ENCODE data around the gene PRRG1. TPM values are rescaled to one million over a fixed set of nuclear protein-coding genes. Genes with fewer than 3 reads are reported as not detected.

PRRG1 gene
- total RNA-seq, 2 experiments from 2014 or later = not detected

DNA sequence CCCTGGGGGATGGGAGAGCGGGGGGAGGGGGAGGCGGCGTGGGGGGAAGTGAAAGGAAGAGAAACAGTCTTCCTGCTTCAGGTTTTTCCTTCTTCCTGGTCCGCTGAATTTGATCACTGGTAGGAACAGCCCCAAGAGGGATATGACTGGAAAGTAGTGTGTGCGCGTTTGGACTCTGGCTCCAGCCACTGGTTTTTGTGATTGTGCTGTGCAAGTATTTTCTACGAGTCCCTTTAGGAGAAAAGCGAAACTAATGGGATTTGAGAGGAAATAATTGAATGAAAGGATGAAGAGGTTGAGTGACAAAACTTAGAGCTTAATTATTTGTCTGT is 836 bp downstream of the PRRG1 start:
- no peak overlapping the region for H3K4me3 Mint-ChIP-seq
- POLR2A ChIA-PET = no interaction called here
- no peaks in the 10 kb centered on the region for H3K36me3 Mint-ChIP-seq
- H3K27ac Mint-ChIP-seq = no peak overlapping the region
- H3K27me3 Mint-ChIP-seq = peaks cover 13% of the 10 kb centered on the region
- ATAC-seq (ENCODE audit: low read depth) (no peak), DNase-seq (no peak)
- no peaks in the 10 kb centered on the region for H3K4me1 Mint-ChIP-seq
- H3K9me3 Mint-ChIP-seq = no peaks in the 10 kb centered on the region

DNA sequence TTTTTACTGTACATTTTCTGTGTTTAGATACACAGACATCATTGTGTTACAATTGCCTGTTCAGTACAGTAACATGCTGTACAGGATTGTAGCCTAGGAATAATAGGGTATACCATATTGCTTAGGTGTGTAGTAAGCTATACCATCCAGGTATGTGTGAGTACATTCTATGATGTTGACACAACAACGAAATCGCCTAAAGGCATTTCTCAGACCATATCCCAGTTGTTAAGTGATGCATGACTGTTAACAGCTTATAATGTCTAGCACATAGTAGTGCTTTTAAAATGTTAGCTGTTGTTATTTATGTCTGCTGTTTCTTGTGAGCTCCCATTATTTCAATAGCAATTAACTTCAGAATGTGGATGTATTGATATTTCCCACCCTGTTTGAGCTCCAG is 4.5 kb downstream of the PRRG1 start:
- H3K27me3 Mint-ChIP-seq = peaks cover 12% of the 10 kb centered on the region
- DNase-seq = no peak
- no peak overlapping the region for H3K27ac Mint-ChIP-seq
- POLR2A ChIA-PET = no interaction called here
- H3K9me3 Mint-ChIP-seq = no peaks in the 10 kb centered on the region
- ATAC-seq (ENCODE audit: low read depth) = no peak
- H3K4me3 Mint-ChIP-seq = no peak overlapping the region
- no peaks in the 10 kb centered on the region for H3K36me3 Mint-ChIP-seq
- no peaks in the 10 kb centered on the region for H3K4me1 Mint-ChIP-seq

- POLR2A ChIA-PET = no interaction called here
- H3K4me3 Mint-ChIP-seq = no peak overlapping the region
- no peak overlapping the region for H3K27ac Mint-ChIP-seq
- H3K27me3 Mint-ChIP-seq = peaks cover 2% of the 10 kb centered on the region
- no peaks in the 10 kb centered on the region for H3K4me1 Mint-ChIP-seq
- ATAC-seq (ENCODE audit: low read depth) (no peak), DNase-seq (no peak)
- no peaks in the 10 kb centered on the region for H3K9me3 Mint-ChIP-seq
- H3K36me3 Mint-ChIP-seq = no peaks in the 10 kb centered on the region
These were observed 8.3 kb downstream of the PRRG1 start for GRCh38 chrX:37357436-37357835.

DNA sequence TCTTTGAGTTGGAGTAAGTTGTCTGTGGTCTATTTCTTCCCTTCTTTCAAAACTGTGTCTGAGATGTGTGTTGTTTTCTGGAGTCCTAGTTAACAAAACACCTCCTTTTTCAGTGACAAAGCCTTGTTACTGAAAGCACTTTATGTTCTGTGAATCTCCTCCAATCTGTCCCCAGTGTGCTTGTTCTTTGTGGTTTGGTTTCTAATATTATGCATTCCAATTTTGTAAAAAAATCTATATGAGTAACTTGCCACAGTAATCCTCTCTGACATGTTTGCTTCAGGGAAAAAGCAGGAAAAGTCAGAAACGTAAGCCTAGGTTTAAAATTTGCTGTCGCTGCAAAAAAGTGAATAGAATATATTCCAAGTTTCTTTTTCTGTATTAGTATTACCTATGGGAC is 12.4 kb downstream of the PRRG1 start:
- H3K27ac Mint-ChIP-seq = no peak overlapping the region
- no peaks in the 10 kb centered on the region for H3K36me3 Mint-ChIP-seq
- ATAC-seq (ENCODE audit: low read depth) (no peak), DNase-seq (no peak)
- no peaks in the 10 kb centered on the region for H3K27me3 Mint-ChIP-seq
- H3K9me3 Mint-ChIP-seq = no peaks in the 10 kb centered on the region
- POLR2A ChIA-PET = no interaction called here
- H3K4me3 Mint-ChIP-seq = no peak overlapping the region
- H3K4me1 Mint-ChIP-seq = no peaks in the 10 kb centered on the region

DNA sequence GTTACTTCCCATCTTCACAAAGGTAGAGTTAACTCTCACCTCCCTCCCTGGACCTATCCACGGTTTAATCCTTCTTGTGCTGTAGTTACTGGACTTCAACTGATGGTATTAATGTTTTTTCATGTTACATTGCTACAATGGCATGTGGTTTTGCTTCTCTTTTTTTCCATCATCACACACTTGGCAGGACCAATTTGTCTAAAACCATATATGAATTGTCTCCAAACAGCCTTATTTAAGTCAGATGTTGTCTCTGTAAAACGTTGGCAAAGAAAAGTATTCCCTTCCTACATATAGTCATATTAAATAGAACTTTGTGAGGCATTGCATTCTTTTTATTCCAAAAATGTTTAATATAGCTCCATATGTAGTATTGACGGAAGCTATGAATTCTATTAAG is 15.5 kb downstream of the PRRG1 start:
- Mint-ChIP-seq H3K4me1 (no peaks in the 10 kb centered on the region), H3K27ac (no peak overlapping the region), H3K9me3 (peaks cover 2% of the 10 kb centered on the region), H3K4me3 (no peak overlapping the region), H3K36me3 (no peaks in the 10 kb centered on the region), H3K27me3 (no peaks in the 10 kb centered on the region)
- DNase-seq = no peak
- ATAC-seq (ENCODE audit: low read depth) = no peak
- POLR2A ChIA-PET = no interaction called here

GRCh38 chrX:37367946-37368345 is 18.8 kb downstream of the PRRG1 start:
- no peak overlapping the region for H3K4me3 Mint-ChIP-seq
- no peak for DNase-seq
- no peaks in the 10 kb centered on the region for H3K27me3 Mint-ChIP-seq
- H3K27ac Mint-ChIP-seq = no peak overlapping the region
- H3K4me1 Mint-ChIP-seq = no peaks in the 10 kb centered on the region
- ATAC-seq (ENCODE audit: low read depth) = no peak
- H3K9me3 Mint-ChIP-seq = peaks cover 2% of the 10 kb centered on the region
- H3K36me3 Mint-ChIP-seq = no peaks in the 10 kb centered on the region
- POLR2A ChIA-PET = no interaction called here

DNA sequence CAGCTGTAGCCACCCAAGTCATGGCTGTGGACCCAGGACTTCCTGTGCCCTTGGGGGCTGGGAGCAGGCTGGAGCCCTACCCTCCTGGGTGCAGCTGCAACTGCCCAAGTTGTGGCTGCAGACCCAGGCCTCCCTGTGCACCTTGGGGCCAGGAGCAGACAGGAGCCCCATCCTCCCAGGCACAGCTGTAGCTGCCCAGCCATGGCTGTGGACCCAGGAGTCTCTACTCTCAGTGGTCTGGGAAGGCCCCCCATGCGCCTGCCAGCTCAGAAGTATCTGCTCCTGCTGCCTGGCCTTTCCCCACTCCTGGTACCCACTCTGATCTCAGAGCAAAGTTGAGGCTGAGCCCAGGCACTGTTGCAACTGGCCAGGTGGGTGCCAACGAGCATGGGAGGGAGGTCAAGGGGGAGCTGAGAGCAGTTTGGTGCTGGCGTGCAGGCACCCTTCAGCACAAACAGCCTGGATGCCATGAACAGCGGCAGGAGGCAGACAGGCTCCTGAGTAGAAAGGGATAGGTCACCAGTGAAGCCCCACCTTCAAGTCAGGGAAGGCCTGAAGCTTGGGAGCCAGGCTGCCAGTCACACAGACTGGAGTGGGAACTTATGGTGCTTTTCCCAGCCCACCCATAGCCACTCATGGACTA is 21.5 kb downstream of the PRRG1 start:
- H3K27ac Mint-ChIP-seq = no peak overlapping the region
- POLR2A ChIA-PET = no interaction called here
- ATAC-seq (ENCODE audit: low read depth) (no peak), DNase-seq (no peak)
- no peaks in the 10 kb centered on the region for H3K27me3 Mint-ChIP-seq
- H3K4me3 Mint-ChIP-seq = no peak overlapping the region
- no peaks in the 10 kb centered on the region for H3K36me3 Mint-ChIP-seq
- no peaks in the 10 kb centered on the region for H3K4me1 Mint-ChIP-seq
- H3K9me3 Mint-ChIP-seq = peaks cover 2% of the 10 kb centered on the region

- Mint-ChIP-seq H3K4me1 (no peaks in the 10 kb centered on the region), H3K27me3 (no peaks in the 10 kb centered on the region), H3K9me3 (peaks cover 2% of the 10 kb centered on the region), H3K4me3 (no peak overlapping the region), H3K27ac (no peak overlapping the region), H3K36me3 (no peaks in the 10 kb centered on the region)
- ATAC-seq (ENCODE audit: low read depth) (no peak), DNase-seq (no peak)
- POLR2A ChIA-PET = no interaction called here
These were observed 22.4 kb downstream of the PRRG1 start for GRCh38 chrX:37371578-37371991.

GRCh38 chrX:37378404-37378803 is 29.2 kb downstream of the PRRG1 start:
- H3K9me3 Mint-ChIP-seq = peaks cover 1% of the 10 kb centered on the region
- POLR2A ChIA-PET = no interaction called here
- DNase-seq (no peak), ATAC-seq (ENCODE audit: low read depth) (no peak)
- H3K4me1 Mint-ChIP-seq = no peaks in the 10 kb centered on the region
- H3K36me3 Mint-ChIP-seq = no peaks in the 10 kb centered on the region
- no peaks in the 10 kb centered on the region for H3K27me3 Mint-ChIP-seq
- H3K4me3 Mint-ChIP-seq = no peak overlapping the region
- H3K27ac Mint-ChIP-seq = no peak overlapping the region

DNA sequence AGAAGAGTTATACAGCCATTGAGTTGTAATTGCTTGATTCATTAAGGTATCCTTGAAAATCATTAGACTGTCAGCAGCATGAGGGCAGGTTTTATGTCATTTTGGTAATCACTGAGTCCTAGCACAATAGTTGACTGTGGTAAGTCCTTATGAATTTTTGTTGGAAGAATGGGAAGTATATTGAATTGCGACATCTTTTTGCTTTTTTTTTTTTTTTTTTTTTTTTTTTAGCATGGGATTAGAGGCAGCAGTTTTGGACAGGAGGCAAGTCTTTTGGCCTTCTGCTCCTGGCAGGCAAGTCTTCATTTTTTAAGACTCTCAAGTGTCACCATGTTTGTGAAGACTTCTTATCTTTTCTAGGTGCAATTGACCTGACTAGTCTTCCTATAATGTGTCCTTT is 29.7 kb downstream of the PRRG1 start:
- POLR2A ChIA-PET = no interaction called here
- Mint-ChIP-seq H3K36me3 (no peaks in the 10 kb centered on the region), H3K27me3 (no peaks in the 10 kb centered on the region), H3K4me3 (no peak overlapping the region), H3K9me3 (peaks cover 1% of the 10 kb centered on the region), H3K4me1 (no peaks in the 10 kb centered on the region), H3K27ac (no peak overlapping the region)
- ATAC-seq (ENCODE audit: low read depth) (no peak), DNase-seq (no peak)

GRCh38 chrX:37380256-37380655 is 31.1 kb downstream of the PRRG1 start:
- H3K4me3 Mint-ChIP-seq = no peak overlapping the region
- ATAC-seq (ENCODE audit: low read depth) (no peak), DNase-seq (no peak)
- no peaks in the 10 kb centered on the region for H3K27me3 Mint-ChIP-seq
- peaks cover 1% of the 10 kb centered on the region for H3K9me3 Mint-ChIP-seq
- H3K36me3 Mint-ChIP-seq = no peaks in the 10 kb centered on the region
- H3K4me1 Mint-ChIP-seq = no peaks in the 10 kb centered on the region
- POLR2A ChIA-PET = no interaction called here
- H3K27ac Mint-ChIP-seq = no peak overlapping the region

- Mint-ChIP-seq H3K36me3 (no peaks in the 10 kb centered on the region), H3K9me3 (peaks cover 1% of the 10 kb centered on the region), H3K4me1 (no peaks in the 10 kb centered on the region), H3K27me3 (no peaks in the 10 kb centered on the region), H3K4me3 (no peak overlapping the region), H3K27ac (no peak overlapping the region)
- ATAC-seq (ENCODE audit: low read depth) (no peak), DNase-seq (no peak)
- POLR2A ChIA-PET = no interaction called here
These were observed 31.8 kb downstream of the PRRG1 start for GRCh38 chrX:37380924-37381323.

GRCh38 chrX:37383313-37383712 is 34.1 kb downstream of the PRRG1 start:
- no peak overlapping the region for H3K4me3 Mint-ChIP-seq
- H3K27ac Mint-ChIP-seq = no peak overlapping the region
- POLR2A ChIA-PET = no interaction called here
- H3K4me1 Mint-ChIP-seq = no peaks in the 10 kb centered on the region
- H3K27me3 Mint-ChIP-seq = no peaks in the 10 kb centered on the region
- H3K36me3 Mint-ChIP-seq = no peaks in the 10 kb centered on the region
- DNase-seq (no peak), ATAC-seq (ENCODE audit: low read depth) (no peak)
- peaks cover 1% of the 10 kb centered on the region for H3K9me3 Mint-ChIP-seq

- H3K27ac Mint-ChIP-seq = no peak overlapping the region
- H3K4me1 Mint-ChIP-seq = no peaks in the 10 kb centered on the region
- no peak overlapping the region for H3K4me3 Mint-ChIP-seq
- H3K27me3 Mint-ChIP-seq = no peaks in the 10 kb centered on the region
- POLR2A ChIA-PET = no interaction called here
- ATAC-seq (ENCODE audit: low read depth) (no peak), DNase-seq (no peak)
- no peaks in the 10 kb centered on the region for H3K36me3 Mint-ChIP-seq
- no peaks in the 10 kb centered on the region for H3K9me3 Mint-ChIP-seq
These were observed 39.2 kb downstream of the PRRG1 start for GRCh38 chrX:37388413-37388812.

- Mint-ChIP-seq H3K9me3 (no peaks in the 10 kb centered on the region), H3K4me3 (no peak overlapping the region), H3K27me3 (no peaks in the 10 kb centered on the region), H3K36me3 (no peaks in the 10 kb centered on the region), H3K4me1 (no peaks in the 10 kb centered on the region), H3K27ac (no peak overlapping the region)
- DNase-seq (no peak), ATAC-seq (ENCODE audit: low read depth) (no peak)
- POLR2A ChIA-PET = no interaction called here
These were observed 56.8 kb downstream of the PRRG1 start for GRCh38 chrX:37405956-37406355.
